Prostate gland (tissue), 2 donors: Measurements from ENCODE around the gene ACTA2.

Source experiments
- CTCF ChIP-seq, 4 experiments: fragments of 200-600 bp in 2 of 4; fragments of 450-650 bp in 2 of 4; sonication (generic) in 2 of 4; IDR thresholded peaks; 1 replicate in 3 of 4; 2 replicates in 1 of 4; pipeline ENCODE4 v1.5.1; 2016 to 2019; ENCODE audit warnings: antibody characterized with exemption in 4 of 4, mild to moderate bottlenecking in 2 of 4, moderate library complexity in 2 of 4
- POLR2A ChIP-seq: fragments of 450-650 bp; IDR thresholded peaks from one replicate; pipeline ENCODE4 v1.6.1; 2016; ENCODE audit warnings: antibody characterized with exemption, mild to moderate bottlenecking

GRCh38 chr10:89001024-89001728 lies 48.6 kb upstream of the ACTA2 start:
- no peak for TF ChIP-seq POLR2A
- TF ChIP-seq CTCF (IDR thresholded peaks at IDR 0.05): no peak
